ENCODE measurements around the gene CHAC1.
"Not testable (repeated sequence)": the region's sequence is repeated elsewhere in the genome, so short reads cannot be mapped to it uniquely, and the experiment has no call there.

CHAC1 gene

GRCh38 chr15:40958723-40959122 is 5.5 kb downstream of the CHAC1 start:
- DNase-seq = no peak

- DNase-seq = no peak
Observed at GRCh38 chr15:40959331-40960141, 6.3 kb downstream of the CHAC1 start.

DNA sequence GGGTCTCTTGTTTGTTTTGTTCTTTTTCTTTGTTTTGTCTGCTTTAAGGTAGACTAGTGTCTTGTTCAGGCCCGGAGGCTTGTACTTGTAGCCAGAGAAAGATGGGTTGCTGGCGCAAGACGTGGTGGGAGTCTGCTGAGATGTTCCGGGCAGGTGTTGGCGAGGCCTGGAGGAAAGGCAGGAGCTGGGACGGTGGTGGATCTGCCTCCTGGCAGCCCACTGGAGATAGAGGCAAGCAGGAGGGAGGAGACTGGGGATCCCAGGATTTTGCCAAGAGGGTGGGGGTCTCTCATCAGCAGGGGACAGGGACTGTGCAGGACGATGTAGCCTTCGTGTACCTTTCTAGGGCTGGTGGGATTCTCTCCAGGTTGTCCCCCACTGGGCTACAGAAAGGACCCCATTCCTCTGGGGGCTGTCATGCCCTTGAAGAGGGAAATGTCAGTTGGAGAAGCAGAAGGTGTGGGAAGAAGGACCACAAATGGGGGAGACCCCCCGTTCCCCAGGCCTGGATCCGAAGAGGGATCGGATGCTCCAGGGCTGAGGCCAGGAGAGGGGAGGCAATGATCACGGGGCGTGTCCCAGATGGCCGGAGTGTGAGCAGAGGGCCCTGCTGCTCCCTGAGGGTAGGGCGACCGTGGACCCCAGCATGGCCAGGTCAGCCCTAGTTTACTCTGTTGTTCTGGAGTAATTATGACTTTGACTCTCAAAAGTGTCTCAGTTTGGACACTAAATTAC is 7.0 kb downstream of the CHAC1 start:
- no peak for DNase-seq

DNA sequence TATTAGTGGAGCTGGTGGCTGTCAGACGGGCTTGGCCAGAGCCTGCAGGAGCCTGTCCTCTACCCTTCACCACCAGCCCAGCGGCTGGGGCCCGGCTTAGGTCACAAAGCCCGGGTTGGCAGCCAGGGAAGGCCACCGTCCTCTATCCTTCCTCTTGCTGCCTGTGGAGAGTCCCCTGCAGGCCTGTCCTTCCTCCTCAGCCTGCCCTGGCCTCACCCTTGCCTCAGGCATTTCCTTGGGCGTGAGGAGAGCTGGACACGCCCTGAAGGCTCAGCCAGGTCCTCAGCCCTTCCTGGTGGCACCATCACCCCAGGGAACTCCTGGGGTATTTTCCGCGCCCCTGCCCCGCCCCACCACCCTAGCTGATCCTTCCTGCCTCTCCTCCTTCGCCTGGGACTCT is 7.7 kb downstream of the CHAC1 start:
- DNase-seq = no peak

DNA sequence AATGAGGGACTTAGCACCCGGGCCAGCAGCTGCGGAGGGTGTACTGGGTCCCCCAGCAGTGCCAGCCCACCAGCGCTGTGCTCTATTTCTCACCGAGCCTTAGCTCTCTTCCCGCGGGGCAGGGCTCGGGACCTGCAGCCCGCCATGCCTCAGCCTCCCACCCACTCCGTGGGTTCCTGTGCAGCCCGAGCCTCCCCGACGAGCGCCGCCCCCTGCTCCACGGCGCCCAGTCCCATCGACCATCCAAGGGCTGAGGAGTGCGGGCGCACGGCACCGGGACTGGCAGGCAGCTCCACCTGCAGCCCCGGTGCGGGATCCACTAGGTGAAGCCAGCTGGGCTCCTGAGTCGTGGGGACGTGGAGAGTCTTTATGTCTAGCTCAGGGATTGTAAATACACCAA is 8.5 kb downstream of the CHAC1 start:
- DNase-seq = not testable (repeated sequence)

DNA sequence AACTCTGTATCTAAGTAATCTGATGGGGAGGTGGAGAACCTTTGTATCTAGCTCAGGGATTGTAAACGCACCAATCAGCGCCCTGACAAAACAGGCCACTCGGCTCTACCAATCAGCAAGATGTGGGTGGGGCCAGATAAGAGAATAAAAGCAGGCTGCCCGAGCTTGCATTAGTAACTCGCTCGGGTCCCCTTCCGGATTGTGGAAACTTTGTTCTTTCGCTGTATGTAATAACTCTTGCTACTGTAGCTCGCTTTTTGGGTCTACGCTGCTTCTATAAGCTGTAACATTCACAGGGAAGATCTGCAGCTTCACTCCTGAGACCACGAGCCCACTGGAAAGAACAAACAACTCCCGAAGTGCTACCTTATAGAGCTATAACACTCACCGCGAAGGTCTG is 9.0 kb downstream of the CHAC1 start:
- DNase-seq = not testable (repeated sequence)

DNA sequence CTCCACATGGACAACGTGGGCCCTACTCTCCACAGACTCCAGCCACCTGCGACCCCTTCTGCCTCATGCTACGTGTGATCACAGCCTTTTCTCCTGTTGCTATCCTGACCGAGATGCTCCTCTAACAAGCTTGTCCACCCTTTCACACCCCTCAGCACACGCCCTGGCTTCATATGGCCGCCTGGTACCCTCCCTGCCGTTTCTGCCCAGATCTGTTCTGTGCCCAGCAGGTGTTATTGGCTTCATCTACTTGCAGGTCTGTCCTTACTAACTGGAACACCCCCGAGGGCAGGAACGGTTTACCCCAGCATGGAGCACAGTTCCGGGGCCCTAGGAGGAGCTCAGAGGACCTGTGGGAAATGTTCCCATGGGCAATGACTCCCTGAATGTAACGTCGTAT is 9.9 kb downstream of the CHAC1 start:
- DNase-seq = no peak

- no peak for DNase-seq
Observed at GRCh38 chr15:40964006-40964405, 10.7 kb downstream of the CHAC1 start.

- DNase-seq = no peak
Observed at GRCh38 chr15:40964634-40965033, 11.4 kb downstream of the CHAC1 start.

GRCh38 chr15:40968290-40969085 is 15.2 kb downstream of the CHAC1 start:
- DNase-seq = no peak

- DNase-seq = no peak
Observed at GRCh38 chr15:40969363-40969762, 16.1 kb downstream of the CHAC1 start.

DNA sequence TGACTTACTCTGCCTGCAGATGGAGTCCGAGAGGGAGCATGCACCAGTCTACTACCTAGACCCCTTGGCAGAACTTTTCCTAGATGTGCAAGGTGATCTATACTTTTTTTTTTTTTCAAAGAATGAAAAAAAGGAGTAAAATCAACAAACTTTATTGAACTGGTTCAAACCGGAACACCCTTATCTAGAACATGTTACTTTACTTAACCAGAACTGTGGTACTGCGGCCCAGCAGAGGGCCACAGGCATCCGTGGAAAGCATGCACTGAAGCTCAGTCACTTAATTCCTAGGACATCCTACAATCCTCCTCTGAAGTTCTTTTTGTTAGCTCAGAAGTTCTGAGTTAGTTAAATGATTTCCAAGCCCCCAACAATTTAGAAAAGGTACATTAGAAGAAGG is 21.6 kb downstream of the CHAC1 start:
- no peak for DNase-seq

DNA sequence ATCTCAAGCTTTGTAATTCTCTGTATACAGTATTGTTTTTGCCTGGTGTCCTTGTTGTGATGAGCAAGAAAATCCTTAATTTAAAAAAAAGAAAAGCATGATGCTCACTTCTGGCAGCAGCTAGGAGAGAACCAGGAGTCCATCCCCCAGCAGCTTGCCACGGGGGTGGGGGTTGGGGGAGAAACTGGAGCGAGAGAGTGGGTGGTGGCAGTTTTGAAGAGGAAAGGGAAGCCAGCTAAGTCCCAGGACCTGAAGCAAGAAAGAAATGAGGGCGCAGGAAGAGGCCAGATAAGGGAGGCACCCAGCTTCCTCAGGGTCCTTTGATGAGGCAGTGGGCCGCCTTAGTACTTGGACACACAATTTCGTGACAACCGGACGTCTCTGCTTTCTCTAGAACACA is 23.5 kb downstream of the CHAC1 start:
- no peak for DNase-seq

- no peak for DNase-seq
Observed at GRCh38 chr15:40978141-40978540, 24.9 kb downstream of the CHAC1 start.

GRCh38 chr15:40978562-40978961 is 25.3 kb downstream of the CHAC1 start:
- no peak for DNase-seq

GRCh38 chr15:40981186-40981585 is 27.9 kb downstream of the CHAC1 start:
- DNase-seq = no peak

DNA sequence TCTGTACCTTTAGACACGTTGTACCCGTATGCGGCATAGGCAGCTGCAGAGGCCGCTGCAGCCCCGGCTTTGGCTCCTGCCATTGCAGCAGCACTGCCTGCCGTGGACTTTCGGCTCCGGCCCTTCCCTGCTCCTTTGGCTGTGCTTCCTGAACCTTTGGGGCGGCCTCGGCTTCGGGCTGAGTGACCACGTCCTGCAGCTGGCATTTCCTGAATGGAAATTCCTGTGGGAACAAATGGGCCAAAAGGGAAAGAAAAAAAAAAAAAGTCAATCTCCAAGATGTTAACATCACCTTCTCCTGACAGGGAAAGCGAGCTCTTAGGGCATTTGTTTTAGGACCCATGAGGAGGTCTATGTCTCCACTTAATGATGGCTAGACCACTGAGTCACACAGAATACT is 29.6 kb downstream of the CHAC1 start:
- no peak for DNase-seq

DNA sequence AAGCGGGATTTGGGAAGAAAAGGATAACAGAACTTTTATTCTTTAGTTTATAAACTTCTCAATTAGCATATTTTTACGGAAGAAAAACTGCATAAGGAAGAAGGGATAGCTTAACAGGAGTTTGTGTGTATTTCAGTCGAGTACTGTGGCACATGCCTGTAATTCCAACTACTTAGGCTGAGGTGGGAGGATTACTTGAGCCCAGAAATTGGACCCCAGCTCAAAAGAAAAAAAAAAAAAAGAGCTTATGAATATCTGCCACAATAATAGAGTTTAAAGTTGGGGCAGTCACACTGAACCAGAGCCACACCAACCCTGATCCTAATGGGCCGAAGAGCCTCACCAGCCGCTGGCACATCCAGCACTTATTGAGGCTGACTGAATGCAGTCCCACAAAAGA is 31.1 kb downstream of the CHAC1 start:
- DNase-seq = no peak

GRCh38 chr15:40984964-40985363 is 31.7 kb downstream of the CHAC1 start:
- no peak for DNase-seq

- no peak for DNase-seq
Observed at GRCh38 chr15:40985541-40986330, 32.5 kb downstream of the CHAC1 start.

GRCh38 chr15:40986820-40987219 is 33.5 kb downstream of the CHAC1 start:
- DNase-seq = no peak

DNA sequence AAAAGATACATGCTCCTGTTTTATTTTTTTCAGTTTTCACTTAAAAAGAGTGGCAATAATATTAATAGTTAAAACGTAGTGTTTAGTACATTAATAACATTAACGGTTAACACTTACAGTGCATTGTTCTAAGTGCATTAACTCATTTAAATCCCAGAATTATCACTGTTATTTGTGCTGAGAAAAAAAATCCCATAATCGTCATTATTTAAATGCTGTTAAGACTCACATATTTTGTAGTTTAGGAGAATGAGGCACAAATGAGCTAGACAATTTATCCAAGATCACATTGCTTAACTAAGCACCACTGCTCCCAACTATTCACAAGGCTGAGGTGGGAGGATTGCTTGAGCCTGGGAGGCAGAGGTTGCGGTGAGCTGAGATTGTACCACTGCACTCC is 34.9 kb downstream of the CHAC1 start:
- DNase-seq = no peak

GRCh38 chr15:40990080-40990479 is 36.8 kb downstream of the CHAC1 start:
- DNase-seq = no peak

Data from left hindlimb (tissue), 1 donor.